ENCODE data around the gene PLEKHA6. TPM values are rescaled to one million over a fixed set of nuclear protein-coding genes. Genes with fewer than 3 reads are reported as not detected.

PLEKHA6 gene
- total and polyA plus RNA-seq, 5 donors from 2014 or later = 0.17 TPM; not detected in 4

GRCh38 chr1:204358605-204359004 is 1.1 kb downstream of the PLEKHA6 start:
- peaks cover 0 to 2% (median 1%) of the 10 kb centered on the region in 4 donors for H3K4me1 Mint-ChIP-seq
- H3K9me3 Mint-ChIP-seq = peaks cover 0 to 1% (median 0%) of the 10 kb centered on the region in 7 donors
- Histone ChIP-seq H3K4me3 (ENCODE audit: low read depth, low read length) (no peak overlapping the region), H3K27me3 (ENCODE audit: control insufficient read depth, insufficient read depth, low read length) (no peaks in the 10 kb centered on the region), H3K4me1 (ENCODE audit: control insufficient read depth, insufficient read depth, low read length, poor library complexity, severe bottlenecking) (peaks cover 7% of the 10 kb centered on the region), H3K36me3 (ENCODE audit: control insufficient read depth, insufficient read depth, low read length) (no peaks in the 10 kb centered on the region), H3K9me3 (ENCODE audit: control insufficient read depth in 2 of 2, low read length in 2 of 2) (no peaks in the 10 kb centered on the region), H3K27ac (ENCODE audit: insufficient read depth, low read length, poor library complexity, severe bottlenecking) (no peak overlapping the region)
- no peak overlapping the region for H3K4me3 Mint-ChIP-seq
- DNase-seq (no peak), ATAC-seq (ENCODE audit: low read depth in 2 of 2) (no peak)
- H3K27me3 Mint-ChIP-seq = peaks cover 9% of the 10 kb centered on the region
- peak overlapping the region in 1 of 3 donors; percentile 20 for H3K27ac Mint-ChIP-seq
- H3K36me3 Mint-ChIP-seq = no peaks in the 10 kb centered on the region

- Histone ChIP-seq H3K9me3 (ENCODE audit: control insufficient read depth in 2 of 2, low read length in 2 of 2) (no peaks in the 10 kb centered on the region), H3K4me1 (ENCODE audit: control insufficient read depth, insufficient read depth, low read length, poor library complexity, severe bottlenecking) (no peaks in the 10 kb centered on the region), H3K36me3 (ENCODE audit: control insufficient read depth, insufficient read depth, low read length) (no peaks in the 10 kb centered on the region), H3K27ac (ENCODE audit: insufficient read depth, low read length, poor library complexity, severe bottlenecking) (no peak overlapping the region), H3K4me3 (ENCODE audit: low read depth, low read length) (no peak overlapping the region), H3K27me3 (ENCODE audit: control insufficient read depth, insufficient read depth, low read length) (no peaks in the 10 kb centered on the region)
- H3K36me3 Mint-ChIP-seq = no peaks in the 10 kb centered on the region
- no peaks in the 10 kb centered on the region for H3K4me1 Mint-ChIP-seq
- no peak overlapping the region for H3K4me3 Mint-ChIP-seq
- H3K27me3 Mint-ChIP-seq = peaks cover 9% of the 10 kb centered on the region
- H3K27ac Mint-ChIP-seq = no peak overlapping the region
- DNase-seq = no peak
- no peak for ATAC-seq (ENCODE audit: low read depth in 2 of 2)
- H3K9me3 Mint-ChIP-seq = peaks cover 0 to 1% (median 0%) of the 10 kb centered on the region in 7 donors
Measured at GRCh38 chr1:204357551-204358490, 1.9 kb downstream of the PLEKHA6 start.

GRCh38 chr1:204356997-204357396 is 2.7 kb downstream of the PLEKHA6 start:
- Mint-ChIP-seq H3K4me1 (no peaks in the 10 kb centered on the region), H3K27me3 (peaks cover 15% of the 10 kb centered on the region), H3K4me3 (no peak overlapping the region), H3K36me3 (no peaks in the 10 kb centered on the region), H3K9me3 (peaks cover 0 to 3% (median 0%) of the 10 kb centered on the region in 7 donors), H3K27ac (no peak overlapping the region)
- Histone ChIP-seq H3K9me3 (ENCODE audit: control insufficient read depth in 2 of 2, low read length in 2 of 2) (no peaks in the 10 kb centered on the region), H3K4me1 (ENCODE audit: control insufficient read depth, insufficient read depth, low read length, poor library complexity, severe bottlenecking) (no peaks in the 10 kb centered on the region), H3K4me3 (ENCODE audit: low read depth, low read length) (no peak overlapping the region), H3K36me3 (ENCODE audit: control insufficient read depth, insufficient read depth, low read length) (no peaks in the 10 kb centered on the region), H3K27me3 (ENCODE audit: control insufficient read depth, insufficient read depth, low read length) (no peaks in the 10 kb centered on the region), H3K27ac (ENCODE audit: insufficient read depth, low read length, poor library complexity, severe bottlenecking) (no peak overlapping the region)
- no peak for DNase-seq
- ATAC-seq (ENCODE audit: low read depth in 2 of 2) = no peak

- peaks cover 15% of the 10 kb centered on the region for H3K27me3 Mint-ChIP-seq
- H3K27me3 ChIP-seq (ENCODE audit: control insufficient read depth, insufficient read depth, low read length) = no peaks in the 10 kb centered on the region
- H3K4me3 ChIP-seq (ENCODE audit: low read depth, low read length) = no peak overlapping the region
- H3K4me1 ChIP-seq (ENCODE audit: control insufficient read depth, insufficient read depth, low read length, poor library complexity, severe bottlenecking) = no peaks in the 10 kb centered on the region
- no peaks in the 10 kb centered on the region for H3K36me3 ChIP-seq (ENCODE audit: control insufficient read depth, insufficient read depth, low read length)
- H3K27ac ChIP-seq (ENCODE audit: insufficient read depth, low read length, poor library complexity, severe bottlenecking) = no peak overlapping the region
- peaks cover 0 to 3% (median 0%) of the 10 kb centered on the region in 7 donors for H3K9me3 Mint-ChIP-seq
- no peaks in the 10 kb centered on the region for H3K36me3 Mint-ChIP-seq
- peaks cover 0 to 3% (median 0%) of the 10 kb centered on the region in 4 donors for H3K4me1 Mint-ChIP-seq
- no peak overlapping the region for H3K4me3 Mint-ChIP-seq
- H3K27ac Mint-ChIP-seq = no peak overlapping the region
- ATAC-seq (ENCODE audit: low read depth in 2 of 2) (no peak), DNase-seq (no peak)
- H3K9me3 ChIP-seq (ENCODE audit: control insufficient read depth in 2 of 2, low read length in 2 of 2) = no peaks in the 10 kb centered on the region
Measured at GRCh38 chr1:204355913-204356312, 3.8 kb downstream of the PLEKHA6 start.

- H3K27me3 Mint-ChIP-seq = peaks cover 12% of the 10 kb centered on the region
- H3K36me3 Mint-ChIP-seq = no peaks in the 10 kb centered on the region
- no peaks in the 10 kb centered on the region for H3K4me1 ChIP-seq (ENCODE audit: control insufficient read depth, insufficient read depth, low read length, poor library complexity, severe bottlenecking)
Measured at GRCh38 chr1:204354579-204354978, 5.2 kb downstream of the PLEKHA6 start.

GRCh38 chr1:204353213-204353910 is 6.4 kb downstream of the PLEKHA6 start:
- Mint-ChIP-seq H3K9me3 (peaks cover 0 to 2% (median 0%) of the 10 kb centered on the region in 7 donors), H3K36me3 (no peaks in the 10 kb centered on the region), H3K4me1 (peaks cover 0 to 3% (median 0%) of the 10 kb centered on the region in 4 donors), H3K4me3 (no peak overlapping the region), H3K27ac (no peak overlapping the region), H3K27me3 (peaks cover 12% of the 10 kb centered on the region)
- H3K9me3 ChIP-seq (ENCODE audit: control insufficient read depth in 2 of 2, low read length in 2 of 2) = no peaks in the 10 kb centered on the region
- ATAC-seq (ENCODE audit: low read depth in 2 of 2) = no peak
- no peaks in the 10 kb centered on the region for H3K36me3 ChIP-seq (ENCODE audit: control insufficient read depth, insufficient read depth, low read length)
- H3K4me1 ChIP-seq (ENCODE audit: control insufficient read depth, insufficient read depth, low read length, poor library complexity, severe bottlenecking) = no peaks in the 10 kb centered on the region
- H3K27me3 ChIP-seq (ENCODE audit: control insufficient read depth, insufficient read depth, low read length) = no peaks in the 10 kb centered on the region
- no peak overlapping the region for H3K4me3 ChIP-seq (ENCODE audit: low read depth, low read length)
- no peak overlapping the region for H3K27ac ChIP-seq (ENCODE audit: insufficient read depth, low read length, poor library complexity, severe bottlenecking)
- DNase-seq = no peak

More at GRCh38 chr1:204354579-204354978, 5.2 kb downstream of the PLEKHA6 start:
- H3K4me1 Mint-ChIP-seq = peaks cover 0 to 3% (median 0%) of the 10 kb centered on the region in 4 donors
- Histone ChIP-seq H3K36me3 (ENCODE audit: control insufficient read depth, insufficient read depth, low read length) (no peaks in the 10 kb centered on the region), H3K27me3 (ENCODE audit: control insufficient read depth, insufficient read depth, low read length) (no peaks in the 10 kb centered on the region), H3K9me3 (ENCODE audit: control insufficient read depth in 2 of 2, low read length in 2 of 2) (no peaks in the 10 kb centered on the region), H3K27ac (ENCODE audit: insufficient read depth, low read length, poor library complexity, severe bottlenecking) (no peak overlapping the region), H3K4me3 (ENCODE audit: low read depth, low read length) (no peak overlapping the region)
- peaks cover 0 to 3% (median 0%) of the 10 kb centered on the region in 7 donors for H3K9me3 Mint-ChIP-seq
- H3K27ac Mint-ChIP-seq = no peak overlapping the region
- no peak for ATAC-seq (ENCODE audit: low read depth in 2 of 2)
- DNase-seq = no peak
- H3K4me3 Mint-ChIP-seq = no peak overlapping the region

- ATAC-seq (ENCODE audit: low read depth in 2 of 2) = no peak
- no peaks in the 10 kb centered on the region for H3K36me3 Mint-ChIP-seq
- no peak overlapping the region for H3K4me3 ChIP-seq (ENCODE audit: low read depth, low read length)
- peaks cover 0 to 3% (median 0%) of the 10 kb centered on the region in 7 donors for H3K9me3 Mint-ChIP-seq
- H3K27me3 ChIP-seq (ENCODE audit: control insufficient read depth, insufficient read depth, low read length) = no peaks in the 10 kb centered on the region
- no peak overlapping the region for H3K27ac ChIP-seq (ENCODE audit: insufficient read depth, low read length, poor library complexity, severe bottlenecking)
- no peak overlapping the region for H3K27ac Mint-ChIP-seq
- no peaks in the 10 kb centered on the region for H3K9me3 ChIP-seq (ENCODE audit: control insufficient read depth in 2 of 2, low read length in 2 of 2)
- no peak for DNase-seq
- H3K4me1 Mint-ChIP-seq = peaks cover 0 to 3% (median 0%) of the 10 kb centered on the region in 4 donors
- no peaks in the 10 kb centered on the region for H3K4me1 ChIP-seq (ENCODE audit: control insufficient read depth, insufficient read depth, low read length, poor library complexity, severe bottlenecking)
- no peak overlapping the region for H3K4me3 Mint-ChIP-seq
- peaks cover 16% of the 10 kb centered on the region for H3K27me3 Mint-ChIP-seq
- H3K36me3 ChIP-seq (ENCODE audit: control insufficient read depth, insufficient read depth, low read length) = no peaks in the 10 kb centered on the region
Measured at GRCh38 chr1:204350857-204351573, 8.7 kb downstream of the PLEKHA6 start.

Measured in CD4-positive, CD25-positive, alpha-beta regulatory T cell (primary cell).